Erythroblast (primary cell): ENCODE results near the gene SPIB.
"Not testable (repeated sequence)": the region's sequence is repeated elsewhere in the genome, so short reads cannot be mapped to it uniquely, and the experiment has no call there.

ENCODE experiments used
- DNase-seq, 2 experiments: peaks; one replicate each; lab custom pipeline; 2025; lab: John Stamatoyannopoulos, UW
- GATA1 ChIP-seq: IDR thresholded peaks from 2 replicates; pipeline ENCODE4 v1.6.1; 2011; ENCODE audit warnings: low read depth, mild to moderate bottlenecking, control low read depth, low read length, moderate library complexity
- POLR2A ChIP-seq: IDR thresholded peaks from 2 replicates; pipeline ENCODE4 v1.6.1; 2011; ENCODE audit warnings: mild to moderate bottlenecking, low read length

SPIB gene

DNA sequence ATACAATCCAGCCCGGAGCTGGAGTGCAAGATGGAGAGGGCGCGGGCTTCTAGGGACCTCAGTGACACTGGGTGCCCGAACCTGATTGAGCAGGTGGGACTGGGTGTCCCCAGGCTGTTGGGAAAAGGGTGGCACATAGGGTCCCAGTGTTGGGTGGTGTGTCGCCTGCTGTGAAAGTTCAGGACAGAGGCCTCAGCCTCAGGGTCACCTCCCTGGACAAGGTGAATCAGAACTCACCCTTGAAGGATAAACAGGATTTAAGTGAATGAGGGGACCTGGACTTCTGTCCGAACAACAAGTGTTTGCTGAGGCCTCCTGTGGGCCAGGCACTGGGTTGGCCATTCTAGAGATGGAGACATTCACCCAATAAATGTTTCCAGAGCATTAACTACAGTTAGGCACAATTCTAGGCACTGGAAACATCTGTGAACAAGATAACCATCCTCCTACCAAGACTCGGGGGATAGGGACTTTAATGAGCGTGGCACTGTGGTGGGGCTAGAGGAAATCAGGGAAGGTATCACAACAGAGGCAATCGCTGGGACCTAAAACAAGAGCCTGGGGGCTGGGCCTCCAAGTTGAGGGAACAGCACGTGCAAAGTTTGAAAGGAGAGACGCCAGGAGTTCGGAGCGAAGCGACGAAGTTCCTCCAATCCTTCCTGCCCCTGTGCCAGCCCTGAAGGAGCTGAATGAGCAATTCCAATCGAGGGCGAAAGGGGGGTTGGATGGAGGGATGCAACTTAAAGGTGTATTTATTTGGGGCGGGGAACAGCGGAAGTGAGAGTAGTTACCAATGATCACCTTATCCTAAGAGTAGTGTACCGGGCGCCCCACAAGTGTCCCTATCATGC lies 35.5 kb upstream of the SPIB start:
- no peak for DNase-seq
- no peak for TF ChIP-seq GATA1
- TF ChIP-seq POLR2A: no peak

DNA sequence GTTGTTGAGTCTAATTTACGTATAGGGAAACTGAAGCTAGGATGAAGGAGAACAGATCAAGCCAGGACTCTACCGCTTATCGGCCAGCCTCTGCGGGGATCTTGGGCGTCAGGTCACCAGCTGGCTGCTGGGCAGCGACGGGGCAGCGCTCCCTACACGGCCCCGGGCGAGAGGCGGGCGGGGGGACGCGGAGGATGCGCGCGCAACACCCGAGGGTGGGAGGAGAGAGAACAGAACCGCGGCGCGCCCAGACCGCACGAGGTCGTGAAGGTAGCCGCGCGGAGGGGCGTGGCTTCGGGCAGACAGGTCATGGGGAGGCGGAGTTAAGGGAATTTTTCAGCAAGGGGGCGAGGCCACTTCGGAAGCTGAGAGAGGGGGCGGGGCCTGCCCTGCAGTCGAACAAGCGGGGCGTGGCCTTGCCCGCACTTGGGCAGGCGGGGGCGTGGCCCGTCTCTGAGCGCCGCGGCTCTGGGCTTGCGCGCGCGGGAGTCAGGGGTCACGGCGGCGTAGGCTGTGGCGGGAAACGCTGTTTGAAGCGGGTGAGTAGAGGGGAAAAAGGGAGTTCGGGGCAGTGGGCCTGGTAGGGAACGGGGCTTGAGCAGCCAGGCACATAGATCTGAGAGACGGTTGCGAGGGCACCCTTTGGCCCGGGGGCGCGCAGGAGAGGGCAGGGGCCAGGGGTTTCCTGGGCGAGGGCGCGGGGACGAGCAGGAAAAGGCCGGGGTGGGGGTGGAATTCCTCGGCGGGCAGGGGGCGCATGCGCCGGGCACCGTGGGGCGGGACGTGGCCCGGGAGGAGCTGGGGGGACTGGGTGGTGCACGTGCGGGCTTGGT lies 34.7 kb upstream of the SPIB start, which contains the start of gene POLD1:
Gene POLD1, plus strand, starts transcription at position 496 of the 833 bp plus-strand sequence. CDS start 14,505 bp downstream, outside the sequence.
- peak; percentile 99 to 100 for DNase-seq
- TF ChIP-seq GATA1: no peak
- TF ChIP-seq POLR2A: peak; percentile 92

GRCh38 chr19:50384685-50385535 lies 33.8 kb upstream of the SPIB start:
- DNase-seq: peak in 1 of 2 experiments; percentile 51
- no peak for TF ChIP-seq GATA1
- TF ChIP-seq POLR2A: no peak

DNA sequence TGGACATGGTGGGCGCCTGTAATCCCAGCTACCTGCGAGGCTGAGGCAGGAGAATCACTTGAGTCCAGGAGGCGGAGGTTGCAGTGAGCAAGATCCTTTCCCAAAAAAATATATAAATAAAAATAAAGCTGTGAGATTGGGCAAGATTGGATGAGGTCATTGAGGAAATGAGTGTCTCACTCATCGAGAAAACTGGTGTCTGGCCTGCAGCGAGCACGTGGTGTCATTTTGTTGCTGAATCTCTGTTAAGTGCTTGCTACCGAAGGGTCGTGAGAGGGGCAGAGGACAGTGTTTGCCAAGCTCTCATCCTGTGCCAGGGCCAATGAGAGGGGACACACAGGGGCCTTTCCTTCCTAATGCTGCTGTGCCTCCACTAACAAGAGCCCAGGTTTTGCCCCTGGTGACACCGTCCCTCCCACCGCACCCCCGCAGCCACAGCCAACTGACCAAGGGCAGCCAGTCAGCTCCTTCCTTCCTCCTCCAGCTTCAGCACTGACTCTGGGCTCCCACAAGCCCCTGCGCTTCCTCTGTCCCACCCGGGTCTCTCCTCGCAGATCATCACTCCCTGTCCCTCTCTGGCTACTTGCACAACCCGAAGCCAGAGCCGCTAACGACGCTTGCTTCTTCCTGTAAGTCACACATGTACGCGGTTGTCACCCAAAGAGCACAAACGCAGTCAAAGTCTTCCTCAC lies 31.4 kb upstream of the SPIB start:
- no peak for TF ChIP-seq GATA1
- TF ChIP-seq POLR2A: no peak
- DNase-seq: no peak

DNA sequence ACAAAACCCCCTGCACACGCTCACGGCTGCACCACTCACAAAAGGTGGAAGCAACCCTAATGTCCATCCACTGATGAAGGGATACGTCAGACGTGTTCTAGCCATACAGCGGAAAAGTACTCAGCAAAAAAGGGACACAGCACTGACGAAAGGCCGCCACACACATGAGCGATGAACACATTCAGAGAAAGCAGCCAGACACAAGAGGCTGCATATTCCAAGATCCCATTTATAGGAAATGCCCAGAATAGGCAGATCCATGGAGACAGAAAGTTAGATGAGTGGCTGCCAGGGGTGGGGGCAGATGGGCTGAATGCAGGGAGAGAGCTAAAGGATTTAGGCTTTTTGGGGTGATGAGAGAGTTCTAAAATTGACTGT lies 30.9 kb upstream of the SPIB start:
- DNase-seq: no peak

GRCh38 chr19:50390295-50390694 lies 28.4 kb upstream of the SPIB start:
- not testable (repeated sequence) for DNase-seq

More for the DNA sequence above, 30.9 kb upstream of the SPIB start:
- TF ChIP-seq GATA1: no peak
- TF ChIP-seq POLR2A: no peak

GRCh38 chr19:50390952-50391351 lies 27.8 kb upstream of the SPIB start:
- DNase-seq: not testable (repeated sequence)

DNA sequence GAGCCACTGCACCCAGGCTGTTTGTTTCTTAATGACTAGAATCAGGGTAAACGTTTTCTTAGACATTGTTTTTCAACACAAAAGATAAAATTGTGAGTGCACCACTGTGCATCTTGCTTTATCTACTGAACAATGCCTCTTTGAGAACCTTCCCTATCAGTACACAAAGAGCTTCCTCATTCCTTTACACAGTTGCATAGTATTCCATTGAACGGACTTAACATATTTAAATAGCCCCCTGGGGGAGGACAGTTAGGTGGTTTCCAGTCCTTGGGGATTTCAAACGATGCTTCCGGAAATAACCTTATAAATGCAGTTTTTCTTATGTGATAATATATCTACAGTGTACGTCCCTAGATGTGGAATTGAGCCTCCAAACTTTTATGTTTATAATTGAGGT lies 26.0 kb upstream of the SPIB start:
- TF ChIP-seq GATA1: no peak
- TF ChIP-seq POLR2A: no peak
- DNase-seq: no peak

GRCh38 chr19:50393589-50393988 lies 25.1 kb upstream of the SPIB start:
- peak in 1 of 2 experiments; percentile 46 for DNase-seq
- no peak for TF ChIP-seq POLR2A
- TF ChIP-seq GATA1: no peak

DNA sequence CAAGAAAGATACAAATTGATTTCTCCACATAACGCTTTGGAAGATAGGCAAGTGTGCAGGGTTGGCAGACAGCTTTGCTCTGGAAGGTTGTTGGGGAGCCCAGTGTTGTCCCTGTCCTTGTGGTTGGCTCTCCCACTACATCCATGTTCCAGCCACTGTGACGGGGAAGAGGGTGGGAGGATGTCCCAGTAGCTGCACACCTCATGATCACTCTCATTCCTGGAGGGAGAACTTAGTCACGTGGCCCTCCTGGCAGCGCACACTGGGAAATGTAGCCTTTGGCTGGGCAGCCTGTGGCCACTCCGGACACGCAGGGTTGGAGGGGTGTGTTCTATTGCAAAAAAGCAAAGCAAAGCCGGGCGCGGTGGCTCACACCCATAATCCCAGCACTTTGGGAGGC lies 24.7 kb upstream of the SPIB start:
- no peak for TF ChIP-seq POLR2A
- TF ChIP-seq GATA1: no peak
- DNase-seq: no peak

DNA sequence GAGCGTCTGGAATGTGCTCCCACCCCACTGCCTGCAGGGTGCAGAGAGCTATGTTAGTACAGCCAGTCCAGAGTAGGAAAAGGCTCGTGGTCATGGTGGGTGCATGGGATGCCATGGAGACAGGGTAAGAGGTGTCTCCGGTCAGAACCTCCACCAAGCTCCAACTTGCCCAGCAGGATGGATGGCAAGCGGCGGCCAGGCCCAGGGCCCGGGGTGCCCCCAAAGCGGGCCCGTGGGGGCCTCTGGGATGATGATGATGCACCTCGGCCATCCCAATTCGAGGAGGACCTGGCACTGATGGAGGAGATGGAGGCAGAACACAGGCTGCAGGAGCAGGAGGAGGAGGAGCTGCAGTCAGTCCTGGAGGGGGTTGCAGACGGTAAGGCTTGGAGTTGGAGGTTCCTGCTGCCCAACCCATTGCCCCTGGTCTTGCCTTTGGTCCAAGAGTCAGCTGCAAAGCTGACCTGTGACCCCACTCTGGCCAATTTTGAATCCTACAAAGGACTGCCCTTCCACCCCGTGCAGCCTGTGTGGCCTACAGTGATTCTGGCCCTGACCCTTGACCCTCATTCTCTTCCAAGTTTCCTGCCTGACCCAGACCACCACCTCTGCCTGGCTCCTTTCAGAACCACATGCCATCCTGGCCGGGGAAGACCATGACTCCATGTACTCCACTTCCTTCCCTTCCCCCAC lies 19.9 kb upstream of the SPIB start:
- no peak for DNase-seq
- no peak for TF ChIP-seq GATA1
- no peak for TF ChIP-seq POLR2A

- TF ChIP-seq GATA1: no peak
- TF ChIP-seq POLR2A: no peak
- no peak for DNase-seq
Observed at GRCh38 chr19:50399368-50399745, 19.4 kb upstream of the SPIB start.

- DNase-seq: no peak
Observed at GRCh38 chr19:50401605-50402450, 16.9 kb upstream of the SPIB start.

More at GRCh38 chr19:50401605-50402450, 16.9 kb upstream of the SPIB start:
- TF ChIP-seq POLR2A: no peak
- no peak for TF ChIP-seq GATA1
